Measurements from ENCODE around the gene SLC26A5.

SLC26A5 gene

GRCh38 chr7:103369432-103369831 is 76.6 kb downstream of the SLC26A5 start:
- Histone ChIP-seq H3K36me3 (replicated peaks in 1 of 2; ENCODE audit: control insufficient read depth in 2 of 2, insufficient read depth in 2 of 2, low read length in 2 of 2) (peaks cover 12 to 56% of the 10 kb centered on the region in 2 donors), H2BK5ac (ENCODE audit: low read length) (no peak overlapping the region), H3K4me2 (ENCODE audit: insufficient read depth, low read length, poor library complexity, severe bottlenecking) (no peak overlapping the region)

GRCh38 chr7:103349805-103350204 is 96.2 kb downstream of the SLC26A5 start:
- Histone ChIP-seq H2BK12ac (ENCODE audit: low read length) (no peak overlapping the region), H4K91ac (ENCODE audit: low read depth, low read length, poor library complexity) (no peak overlapping the region), H3K4ac (ENCODE audit: low read length) (no peak overlapping the region), H3K9ac (ENCODE audit: low read depth, low read length, poor library complexity) (no peak overlapping the region), H3K18ac (ENCODE audit: low read length) (no peak overlapping the region), H3K23ac (ENCODE audit: low read depth, low read length, poor library complexity) (no peak overlapping the region), H3K14ac (ENCODE audit: low read length) (no peak overlapping the region), H3K4me1 (ENCODE audit: control insufficient read depth in 2 of 2, insufficient read depth in 1 of 2, low read depth in 1 of 2, low read length in 2 of 2) (peaks cover 3 to 6% of the 10 kb centered on the region in 2 donors), H2BK15ac (ENCODE audit: low read length) (no peak overlapping the region), H3K4me2 (ENCODE audit: insufficient read depth, low read length, poor library complexity, severe bottlenecking) (no peak overlapping the region), H4K8ac (ENCODE audit: low read depth, low read length) (no peak overlapping the region), H3K27me3 (ENCODE audit: control insufficient read depth in 3 of 3, insufficient read depth in 3 of 3, low read depth in 1 of 3, low read length in 3 of 3) (no peaks in the 10 kb centered on the region), H3K27ac (replicated peaks; ENCODE audit: low read length) (no peak overlapping the region), H3K36me3 (replicated peaks in 1 of 2; ENCODE audit: control insufficient read depth in 2 of 2, insufficient read depth in 2 of 2, low read length in 2 of 2) (peaks cover 2 to 43% of the 10 kb centered on the region in 2 donors), H2BK120ac (ENCODE audit: low read depth, low read length) (no peak overlapping the region), H2AFZ (ENCODE audit: low read length) (no peak overlapping the region), H2AK5ac (ENCODE audit: low read depth, low read length) (no peak overlapping the region), H2BK5ac (ENCODE audit: low read length) (no peak overlapping the region), H3K79me1 (ENCODE audit: low read depth, low read length) (peaks cover 5% of the 10 kb centered on the region), H3K9me3 (replicated peaks in 1 of 2; ENCODE audit: control insufficient read depth in 2 of 2, insufficient read depth in 1 of 2, low read depth in 1 of 2, low read length in 2 of 2) (no peaks in the 10 kb centered on the region), H3K4me3 (ENCODE audit: low read length in 2 of 2) (no peak overlapping the region)
- DNase-seq (ENCODE audit: low spot score) = no peak
- WGBS, 2 donors (ENCODE audit: extremely low coverage in 2 of 2, insufficient read length in 2 of 2, insufficient replicate concordance in 1 of 2) = no CpG with 5 or more reads among the region's 1 CpG

More at GRCh38 chr7:103369432-103369831, 76.6 kb downstream of the SLC26A5 start:
- no peak overlapping the region for H2BK12ac ChIP-seq (ENCODE audit: low read length)
- no peaks in the 10 kb centered on the region for H3K9me3 ChIP-seq (replicated peaks in 1 of 2; ENCODE audit: control insufficient read depth in 2 of 2, insufficient read depth in 1 of 2, low read depth in 1 of 2, low read length in 2 of 2)
- H2AFZ ChIP-seq (ENCODE audit: low read length) = no peak overlapping the region
- no peak overlapping the region for H4K8ac ChIP-seq (ENCODE audit: low read depth, low read length)
- WGBS, 2 donors (ENCODE audit: extremely low coverage in 2 of 2, insufficient read length in 2 of 2, insufficient replicate concordance in 1 of 2) = no CpG with 5 or more reads among the region's 5 CpGs
- no peak overlapping the region for H2BK120ac ChIP-seq (ENCODE audit: low read depth, low read length)
- no peak overlapping the region for H2BK15ac ChIP-seq (ENCODE audit: low read length)
- H3K4ac ChIP-seq (ENCODE audit: low read length) = no peak overlapping the region
- DNase-seq (ENCODE audit: low spot score) = no peak
- H3K18ac ChIP-seq (ENCODE audit: low read length) = no peak overlapping the region
- no peak overlapping the region for H3K4me3 ChIP-seq (ENCODE audit: low read length in 2 of 2)
- H3K23ac ChIP-seq (ENCODE audit: low read depth, low read length, poor library complexity) = no peak overlapping the region
- no peak overlapping the region for H3K9ac ChIP-seq (ENCODE audit: low read depth, low read length, poor library complexity)
- no peak overlapping the region for H3K14ac ChIP-seq (ENCODE audit: low read length)
- no peak overlapping the region for H3K27ac ChIP-seq (replicated peaks; ENCODE audit: low read length)
- no peaks in the 10 kb centered on the region for H3K27me3 ChIP-seq (ENCODE audit: control insufficient read depth in 3 of 3, insufficient read depth in 3 of 3, low read depth in 1 of 3, low read length in 3 of 3)
- H4K91ac ChIP-seq (ENCODE audit: low read depth, low read length, poor library complexity) = no peak overlapping the region
- no peaks in the 10 kb centered on the region for H3K79me1 ChIP-seq (ENCODE audit: low read depth, low read length)
- no peak overlapping the region for H2AK5ac ChIP-seq (ENCODE audit: low read depth, low read length)
- H3K4me1 ChIP-seq (ENCODE audit: control insufficient read depth in 2 of 2, insufficient read depth in 1 of 2, low read depth in 1 of 2, low read length in 2 of 2) = no peaks in the 10 kb centered on the region

GRCh38 chr7:103348959-103349358 is 97.0 kb downstream of the SLC26A5 start:
- Histone ChIP-seq H3K4me1 (ENCODE audit: control insufficient read depth in 2 of 2, insufficient read depth in 1 of 2, low read depth in 1 of 2, low read length in 2 of 2) (peaks cover 3 to 6% of the 10 kb centered on the region in 2 donors), H3K4me3 (ENCODE audit: low read length in 2 of 2) (peak overlapping the region in 1 of 2 donors; percentile 84), H3K14ac (ENCODE audit: low read length) (no peak overlapping the region), H2BK12ac (ENCODE audit: low read length) (no peak overlapping the region), H2BK5ac (ENCODE audit: low read length) (no peak overlapping the region), H3K36me3 (replicated peaks in 1 of 2; ENCODE audit: control insufficient read depth in 2 of 2, insufficient read depth in 2 of 2, low read length in 2 of 2) (peaks cover 2 to 36% of the 10 kb centered on the region in 2 donors), H2AFZ (ENCODE audit: low read length) (no peak overlapping the region), H2BK120ac (ENCODE audit: low read depth, low read length) (no peak overlapping the region), H3K9ac (ENCODE audit: low read depth, low read length, poor library complexity) (no peak overlapping the region), H2BK15ac (ENCODE audit: low read length) (no peak overlapping the region), H3K18ac (ENCODE audit: low read length) (no peak overlapping the region), H3K4ac (ENCODE audit: low read length) (no peak overlapping the region), H3K27ac (replicated peaks; ENCODE audit: low read length) (no peak overlapping the region), H3K4me2 (ENCODE audit: insufficient read depth, low read length, poor library complexity, severe bottlenecking) (no peak overlapping the region), H3K79me1 (ENCODE audit: low read depth, low read length) (peaks cover 8% of the 10 kb centered on the region), H3K9me3 (replicated peaks in 1 of 2; ENCODE audit: control insufficient read depth in 2 of 2, insufficient read depth in 1 of 2, low read depth in 1 of 2, low read length in 2 of 2) (no peaks in the 10 kb centered on the region), H2AK5ac (ENCODE audit: low read depth, low read length) (no peak overlapping the region), H4K91ac (ENCODE audit: low read depth, low read length, poor library complexity) (no peak overlapping the region), H4K8ac (ENCODE audit: low read depth, low read length) (no peak overlapping the region), H3K23ac (ENCODE audit: low read depth, low read length, poor library complexity) (no peak overlapping the region), H3K27me3 (ENCODE audit: control insufficient read depth in 3 of 3, insufficient read depth in 3 of 3, low read depth in 1 of 3, low read length in 3 of 3) (no peaks in the 10 kb centered on the region)
- DNase-seq (ENCODE audit: low spot score) = no peak
- no CpG with 5 or more reads among the region's 2 CpGs for WGBS, 2 donors (ENCODE audit: extremely low coverage in 2 of 2, insufficient read length in 2 of 2, insufficient replicate concordance in 1 of 2)

GRCh38 chr7:103348452-103348851 is 97.6 kb downstream of the SLC26A5 start:
- Histone ChIP-seq H2BK12ac (ENCODE audit: low read length) (no peak overlapping the region), H2AK5ac (ENCODE audit: low read depth, low read length) (no peak overlapping the region), H3K4ac (ENCODE audit: low read length) (no peak overlapping the region), H3K9ac (ENCODE audit: low read depth, low read length, poor library complexity) (no peak overlapping the region), H2BK5ac (ENCODE audit: low read length) (no peak overlapping the region), H2AFZ (ENCODE audit: low read length) (no peak overlapping the region), H2BK15ac (ENCODE audit: low read length) (no peak overlapping the region), H3K9me3 (replicated peaks in 1 of 2; ENCODE audit: control insufficient read depth in 2 of 2, insufficient read depth in 1 of 2, low read depth in 1 of 2, low read length in 2 of 2) (no peaks in the 10 kb centered on the region), H4K91ac (ENCODE audit: low read depth, low read length, poor library complexity) (no peak overlapping the region), H3K4me2 (ENCODE audit: insufficient read depth, low read length, poor library complexity, severe bottlenecking) (no peak overlapping the region), H3K79me1 (ENCODE audit: low read depth, low read length) (peaks cover 8% of the 10 kb centered on the region), H3K4me3 (ENCODE audit: low read length in 2 of 2) (peak overlapping the region in 1 of 2 donors; percentile 84), H3K36me3 (replicated peaks in 1 of 2; ENCODE audit: control insufficient read depth in 2 of 2, insufficient read depth in 2 of 2, low read length in 2 of 2) (peaks cover 2 to 31% of the 10 kb centered on the region in 2 donors), H3K27me3 (ENCODE audit: control insufficient read depth in 3 of 3, insufficient read depth in 3 of 3, low read depth in 1 of 3, low read length in 3 of 3) (no peaks in the 10 kb centered on the region), H2BK120ac (ENCODE audit: low read depth, low read length) (no peak overlapping the region), H3K4me1 (ENCODE audit: control insufficient read depth in 2 of 2, insufficient read depth in 1 of 2, low read depth in 1 of 2, low read length in 2 of 2) (peaks cover 3 to 8% of the 10 kb centered on the region in 2 donors), H3K18ac (ENCODE audit: low read length) (no peak overlapping the region), H3K14ac (ENCODE audit: low read length) (no peak overlapping the region), H3K27ac (replicated peaks; ENCODE audit: low read length) (no peak overlapping the region), H4K8ac (ENCODE audit: low read depth, low read length) (no peak overlapping the region), H3K23ac (ENCODE audit: low read depth, low read length, poor library complexity) (no peak overlapping the region)
- WGBS, 2 donors (ENCODE audit: extremely low coverage in 2 of 2, insufficient read length in 2 of 2, insufficient replicate concordance in 1 of 2) = no CpG with 5 or more reads among the region's 13 CpGs
- DNase-seq (ENCODE audit: low spot score) = no peak

Measured in neuronal stem cell (in vitro differentiated cells).